Muscle of arm (tissue), 12 donors: ENCODE data around the gene OSBPL5. TPM values are rescaled to one million over a fixed set of nuclear protein-coding genes. Genes with fewer than 3 reads are reported as not detected.

Source experiments
- DNase-seq: peaks from one replicate; pipeline ENCODE4 v3.0.0-alpha.2; 2013
- polyA plus RNA-seq, 12 donors: library from polyadenylated mRNA; unstranded; fragments of 120-200 nt; gene quantifications; one replicate each; pipeline ENCODE4 v1.2.1, GENCODE V29; 2013; ENCODE audit not compliant: insufficient read length in 12 of 12

OSBPL5 gene
- polyA plus RNA-seq, 12 donors: 9.7 to 46.6 (median 13.4) TPM; not detected in 1

DNA sequence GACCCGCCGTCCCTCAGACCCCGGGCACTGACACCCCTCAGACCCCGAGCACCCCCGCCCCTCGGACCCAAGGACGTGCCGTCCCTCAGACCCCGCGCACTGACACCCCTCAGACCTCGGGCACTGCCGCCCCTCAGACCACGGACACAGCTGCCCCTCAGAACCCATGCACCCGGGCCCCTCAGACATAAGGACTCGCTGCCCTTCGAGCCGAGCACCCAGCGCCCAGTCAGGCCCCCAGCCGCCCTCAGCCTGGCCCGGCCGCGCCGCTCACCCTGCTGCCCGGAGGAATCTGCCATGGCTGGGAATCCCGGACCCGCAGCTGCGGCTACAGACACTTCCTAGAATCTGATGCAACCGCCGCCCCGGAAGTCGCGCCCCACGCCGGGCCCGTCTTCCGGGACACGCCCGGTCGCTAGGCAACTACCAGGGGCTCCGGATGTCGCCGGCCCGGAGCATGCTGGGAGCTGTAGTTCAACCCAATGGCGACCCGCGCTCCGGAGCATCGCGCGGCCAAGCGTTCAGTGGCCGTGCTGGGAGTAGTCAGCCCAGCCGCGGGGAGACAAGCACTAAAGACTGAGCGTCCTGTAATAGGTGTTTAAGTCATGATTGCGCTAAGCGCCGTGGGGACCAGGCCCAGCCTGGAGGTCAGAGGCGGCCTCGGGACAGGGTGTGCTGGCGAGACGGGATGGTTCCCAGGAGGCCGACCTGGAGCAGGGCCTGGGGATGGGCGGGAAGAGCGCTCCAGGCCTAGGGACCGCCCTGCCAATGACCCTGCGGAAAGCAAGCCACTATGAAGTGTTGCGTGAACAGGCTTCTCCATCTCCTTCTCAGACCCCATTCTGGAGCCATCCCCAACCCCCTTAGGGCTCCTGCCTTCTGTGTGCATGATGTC lies 107.8 kb downstream of the OSBPL5 start, which contains the start of gene CARS1:
Gene CARS1 (minus strand): TSS at position 355 of the 895 bp plus-strand sequence. CDS start 56 bp downstream, at position 299.
- DNase-seq: peak; percentile 95

DNA sequence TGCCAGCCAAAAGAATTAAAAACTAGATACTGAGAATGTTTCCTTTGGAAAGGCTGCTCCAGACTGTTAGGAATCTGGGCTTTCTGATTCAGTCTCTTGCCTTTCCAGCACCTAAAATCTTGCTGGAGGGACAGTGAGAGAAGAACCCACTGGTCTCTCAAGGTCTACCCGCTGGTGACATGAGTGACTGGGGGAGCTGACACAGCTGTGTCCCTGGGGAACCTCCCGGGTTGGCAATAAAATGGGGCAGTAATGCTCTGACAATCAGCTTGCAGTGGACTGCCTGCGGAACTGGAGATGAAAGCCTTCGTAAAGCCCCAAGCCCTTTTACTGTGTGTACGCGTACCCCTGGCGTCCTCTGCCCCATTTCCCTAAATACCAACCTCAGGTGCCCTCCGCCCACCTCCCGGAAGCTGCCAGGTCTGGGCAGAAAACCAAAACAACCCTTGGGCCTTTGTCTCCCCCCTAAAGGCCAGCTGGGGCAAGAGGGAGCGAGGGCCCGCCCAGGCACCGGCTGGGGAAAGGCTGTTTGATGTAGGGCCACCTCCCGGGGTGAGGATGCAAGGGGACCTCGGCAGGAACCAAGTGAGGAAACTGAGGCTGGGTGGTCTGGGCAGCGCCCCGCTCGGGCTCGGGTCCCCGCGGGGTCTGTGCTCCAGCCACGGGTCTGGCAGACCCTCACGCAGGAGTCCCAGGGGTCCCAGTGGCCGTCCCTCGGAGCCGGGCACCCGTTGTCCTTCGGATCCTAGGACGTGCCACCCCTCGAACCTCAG lies 108.6 kb downstream of the OSBPL5 start:
- DNase-seq: no peak

DNA sequence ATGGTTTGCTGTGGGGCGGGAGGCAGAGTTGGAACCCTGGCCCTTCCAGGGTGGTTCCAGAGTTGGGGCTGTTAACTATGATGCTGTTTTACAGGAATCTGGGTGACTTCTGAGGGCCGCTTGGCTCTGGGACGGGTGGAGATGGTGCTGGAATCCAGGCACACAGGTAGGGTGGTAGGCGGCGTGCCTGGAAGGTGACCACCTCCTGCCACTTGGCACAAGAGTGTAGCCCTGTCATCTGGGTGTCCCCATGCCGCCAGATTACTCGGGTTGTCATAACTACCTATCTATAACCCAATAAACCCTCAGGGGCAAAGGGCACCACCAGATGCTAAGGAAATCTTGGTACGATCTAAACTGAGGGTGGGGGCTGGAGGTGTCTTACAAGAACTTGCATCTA lies 109.2 kb downstream of the OSBPL5 start:
- no peak for DNase-seq

DNA sequence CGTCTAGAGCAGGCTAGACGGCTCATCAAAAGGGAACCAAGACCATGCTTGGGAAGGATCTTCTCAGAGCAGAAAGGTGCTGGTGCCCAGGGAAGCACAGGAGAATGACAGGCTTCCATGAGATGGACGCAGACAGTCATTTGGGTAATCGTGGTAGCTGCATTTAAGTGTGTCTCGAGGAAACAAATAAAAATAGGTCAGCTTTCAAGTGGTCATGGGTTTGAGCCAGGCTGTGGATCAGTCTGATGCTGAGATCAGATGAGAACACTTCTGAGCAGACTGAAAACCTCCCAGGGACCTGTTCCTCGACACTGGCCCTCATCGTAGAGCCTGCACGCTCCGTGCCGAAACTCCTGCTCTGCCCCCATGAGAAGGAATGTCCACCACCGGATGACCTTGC lies 112.5 kb downstream of the OSBPL5 start:
- DNase-seq: no peak

DNA sequence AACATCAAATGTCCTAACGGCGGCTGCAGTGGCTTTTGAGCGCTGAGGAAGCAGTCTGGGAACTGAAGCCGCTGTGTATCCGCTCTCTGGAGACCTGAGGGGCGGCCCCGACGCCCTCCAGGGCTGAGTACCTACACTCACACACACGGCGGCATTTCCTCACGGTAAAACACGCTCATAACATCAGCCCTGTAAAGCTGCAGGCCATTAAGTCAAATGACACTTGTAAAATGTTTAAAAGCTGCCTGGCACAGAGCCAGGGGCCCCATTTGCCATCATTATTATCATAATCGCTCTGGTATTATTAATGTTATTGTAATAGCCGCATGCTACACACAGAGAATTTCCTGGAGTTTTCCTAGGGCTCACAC lies 113.0 kb downstream of the OSBPL5 start:
- DNase-seq: no peak

DNA sequence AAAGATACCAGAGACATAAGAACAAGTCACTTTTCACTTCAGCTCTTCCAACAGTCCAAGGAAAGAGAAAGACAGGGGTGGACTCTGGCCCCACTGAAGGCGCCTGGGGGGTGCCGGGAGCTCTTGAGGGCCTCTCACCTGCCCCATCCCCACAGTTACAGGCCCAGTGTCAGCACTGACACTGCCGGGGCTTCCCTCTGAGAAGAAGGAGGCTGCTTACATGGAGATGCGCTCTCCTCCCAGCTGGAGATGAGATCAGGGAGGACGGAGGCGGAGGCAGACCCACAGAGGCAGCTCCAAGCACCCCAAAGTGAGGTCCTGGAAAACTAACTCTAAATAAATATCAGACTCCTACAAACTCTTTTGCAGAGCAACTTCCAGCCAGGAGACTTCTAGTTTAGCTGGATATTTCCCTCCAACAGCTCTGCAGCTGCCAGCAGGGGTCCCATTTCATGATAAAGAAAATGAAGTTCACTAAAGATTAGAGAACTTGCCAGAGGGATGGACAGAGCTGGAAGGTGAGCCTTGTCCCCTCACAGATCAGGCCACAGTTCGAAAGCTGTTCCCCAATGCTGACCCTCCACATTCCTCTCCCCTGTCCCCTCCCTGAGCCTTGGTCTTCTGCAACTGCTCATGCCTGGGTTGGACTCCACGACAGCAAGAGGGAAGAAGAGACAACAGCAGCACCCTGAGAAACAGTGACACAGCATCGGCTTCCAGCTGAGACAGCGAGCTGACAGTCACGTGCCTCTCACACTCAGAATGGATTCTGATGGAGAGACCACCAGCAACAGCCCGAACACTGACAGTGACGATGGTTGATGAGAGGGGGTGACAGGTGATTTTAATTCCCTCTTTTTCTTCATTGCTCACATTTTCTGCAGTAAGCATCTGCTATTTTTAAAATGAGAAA lies 113.7 kb downstream of the OSBPL5 start:
- no peak for DNase-seq

DNA sequence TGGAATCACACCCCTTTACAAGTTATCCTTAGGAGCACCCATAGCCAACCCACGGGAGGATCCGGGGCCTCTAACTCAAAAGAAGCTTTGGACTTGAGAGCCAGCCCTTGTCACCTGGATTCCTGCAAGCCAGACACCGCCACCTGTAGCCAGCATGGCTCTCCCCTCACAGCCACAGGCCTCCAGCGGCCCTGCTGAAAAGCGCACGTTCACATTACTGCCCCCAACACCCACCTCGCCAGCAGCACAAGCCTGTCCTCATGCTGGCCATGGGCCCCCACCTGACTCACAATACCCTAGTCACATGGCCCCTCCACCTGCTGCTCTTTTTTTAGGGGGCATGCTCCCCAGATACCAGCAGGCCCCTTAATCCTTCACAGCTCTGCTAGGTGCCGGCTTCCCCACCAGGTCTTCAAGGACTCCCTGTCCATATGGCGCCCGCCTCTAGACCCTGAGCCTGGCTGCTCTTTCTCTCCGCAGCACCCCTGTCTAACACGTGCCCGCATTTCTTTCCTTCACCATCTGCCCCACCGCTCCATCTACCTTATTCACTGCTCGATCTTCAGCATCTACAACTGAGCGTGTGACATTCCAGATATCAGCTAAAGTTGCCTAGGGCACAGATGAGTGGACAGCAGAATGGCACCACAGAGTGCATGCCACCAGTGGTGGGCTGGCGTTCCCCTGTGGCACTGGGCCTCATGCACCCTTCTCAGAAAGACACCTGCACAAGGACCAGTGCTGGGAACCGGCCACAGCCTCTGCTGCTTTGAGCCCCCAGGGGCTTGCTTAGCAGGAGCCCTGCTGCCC lies 114.5 kb downstream of the OSBPL5 start:
- DNase-seq: no peak

DNA sequence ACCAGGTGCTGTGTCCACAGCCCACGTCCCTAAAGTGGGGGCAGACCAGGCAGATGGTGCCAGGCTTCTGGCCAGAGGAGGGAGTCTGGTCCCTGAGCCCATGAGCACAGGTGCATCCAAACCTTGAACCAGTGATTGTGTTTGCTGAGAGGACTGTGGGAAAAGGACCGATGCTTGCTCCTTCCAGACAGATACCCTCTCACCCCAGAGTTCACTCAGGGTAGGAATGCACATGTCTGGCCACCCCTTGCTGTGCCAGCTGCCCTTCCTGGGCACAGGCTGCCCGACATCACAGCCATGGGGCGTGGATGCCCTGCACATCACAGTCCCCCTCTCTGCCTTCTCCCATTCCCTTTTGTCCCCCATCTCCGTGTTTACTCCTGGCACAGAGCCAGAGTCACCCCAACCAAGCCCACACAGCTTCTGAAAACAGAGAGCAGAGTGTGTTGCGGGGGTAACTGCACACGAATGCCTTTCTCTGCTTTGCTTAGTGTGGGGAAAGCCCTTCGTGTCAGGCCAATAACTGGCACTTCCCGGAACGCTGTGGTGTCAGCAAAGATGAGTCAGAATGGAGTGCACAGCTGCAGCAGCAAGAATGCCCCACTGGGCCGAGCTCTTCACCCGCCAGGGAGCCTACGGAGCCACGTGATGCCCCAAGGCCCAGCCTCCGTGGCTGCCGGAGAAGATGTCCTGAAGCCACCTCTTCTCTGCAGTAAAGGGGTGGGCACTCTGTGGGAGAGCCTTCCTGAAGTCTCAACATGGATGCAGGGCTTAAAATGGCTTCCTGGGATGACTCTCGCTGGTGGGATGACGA lies 115.5 kb downstream of the OSBPL5 start:
- DNase-seq: no peak

DNA sequence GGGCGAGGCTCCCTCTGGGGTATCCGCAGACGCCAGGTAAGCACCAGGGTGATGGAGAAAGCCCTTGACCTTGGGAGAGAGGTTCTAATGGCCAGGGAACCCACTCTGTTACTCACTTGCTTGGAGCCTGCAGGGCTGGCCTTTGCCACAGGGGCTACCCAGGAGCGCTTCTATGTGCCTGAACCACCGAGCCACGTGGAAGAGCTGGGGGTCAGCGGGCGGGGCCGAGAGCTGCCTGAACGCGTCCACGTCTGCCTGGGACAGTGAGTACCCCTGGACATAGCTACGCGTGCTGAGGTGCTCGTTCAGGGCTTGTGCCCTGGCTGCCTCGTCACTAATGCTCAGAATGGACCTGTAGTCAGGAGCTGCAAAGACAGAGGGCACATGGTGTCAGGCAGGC lies 117.5 kb downstream of the OSBPL5 start:
- no peak for DNase-seq

DNA sequence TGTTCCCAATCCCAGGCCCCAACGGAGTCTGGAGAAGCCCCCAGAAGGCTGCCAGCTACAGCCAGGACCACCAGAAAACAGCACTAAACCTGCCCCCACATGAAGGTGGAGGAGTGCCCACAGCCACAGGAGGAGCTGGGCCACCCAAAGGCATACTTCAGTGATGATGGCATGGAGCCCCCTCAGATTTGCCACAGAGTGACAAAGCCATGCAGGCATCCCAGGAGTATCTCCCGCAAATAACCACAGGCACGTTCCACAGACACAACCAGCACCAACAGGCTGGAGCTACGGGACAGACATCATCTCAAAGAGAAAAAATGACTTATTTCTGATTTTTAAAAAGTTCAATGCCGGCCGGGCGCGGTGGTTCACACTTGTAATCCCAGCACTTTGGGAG lies 118.5 kb downstream of the OSBPL5 start:
- no peak for DNase-seq

DNA sequence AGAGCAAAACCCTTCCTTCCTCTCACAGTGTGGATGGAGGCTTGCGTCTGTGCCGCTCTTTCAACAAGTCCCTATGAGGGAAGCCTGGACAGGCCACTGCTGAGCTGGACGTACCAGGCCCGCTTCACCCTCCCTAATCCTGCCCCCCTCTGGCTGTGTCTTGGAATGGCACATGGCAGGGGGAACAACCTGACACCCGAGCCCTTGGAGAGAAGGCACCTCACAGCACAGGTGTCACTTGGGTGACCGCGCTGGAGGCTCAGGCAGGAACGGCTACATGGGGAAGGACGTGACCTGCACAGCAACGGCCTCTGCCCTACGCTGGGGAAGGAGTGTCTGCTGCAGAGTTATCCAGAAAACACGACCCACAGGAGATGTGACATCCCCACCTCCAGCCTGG lies 118.9 kb downstream of the OSBPL5 start:
- no peak for DNase-seq

DNA sequence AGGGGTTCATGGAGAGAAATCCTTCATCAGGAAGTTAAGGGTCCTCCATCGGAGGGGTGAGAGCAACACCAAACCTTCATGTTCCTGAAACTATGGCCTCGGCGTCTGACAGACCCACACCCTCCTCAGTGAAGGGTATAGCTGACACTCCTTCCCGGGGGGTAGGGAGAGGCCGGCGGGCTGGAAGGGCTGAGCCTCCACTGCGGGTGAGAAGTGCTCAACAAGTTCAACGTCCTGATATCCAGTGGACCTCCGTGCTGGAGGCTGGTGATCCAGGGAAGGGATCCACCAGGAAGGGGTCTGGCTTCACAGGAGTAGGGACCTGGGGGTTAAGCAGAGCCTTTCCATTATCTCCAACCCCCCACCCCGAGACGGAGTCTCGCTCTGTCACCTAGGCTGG lies 120.2 kb downstream of the OSBPL5 start:
- DNase-seq: no peak

DNA sequence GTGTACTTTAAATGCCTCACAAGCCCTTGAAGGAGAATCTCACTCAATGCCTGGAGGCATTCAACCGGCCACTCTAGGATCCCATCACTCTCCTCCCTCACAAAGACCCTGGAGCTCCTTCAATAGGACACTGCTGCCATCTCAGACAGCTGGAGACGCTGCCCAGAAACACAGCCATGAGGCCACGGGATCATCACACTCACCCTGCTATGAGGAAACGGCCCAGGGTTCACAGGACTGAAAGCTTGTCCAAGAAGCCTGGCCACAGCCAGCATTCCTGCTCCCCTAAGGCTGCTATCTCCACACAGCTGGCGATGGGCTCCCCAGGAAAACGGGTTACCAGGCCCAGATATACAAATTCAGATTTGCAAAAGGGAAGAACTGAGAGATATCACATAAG lies 121.1 kb downstream of the OSBPL5 start:
- DNase-seq: no peak

DNA sequence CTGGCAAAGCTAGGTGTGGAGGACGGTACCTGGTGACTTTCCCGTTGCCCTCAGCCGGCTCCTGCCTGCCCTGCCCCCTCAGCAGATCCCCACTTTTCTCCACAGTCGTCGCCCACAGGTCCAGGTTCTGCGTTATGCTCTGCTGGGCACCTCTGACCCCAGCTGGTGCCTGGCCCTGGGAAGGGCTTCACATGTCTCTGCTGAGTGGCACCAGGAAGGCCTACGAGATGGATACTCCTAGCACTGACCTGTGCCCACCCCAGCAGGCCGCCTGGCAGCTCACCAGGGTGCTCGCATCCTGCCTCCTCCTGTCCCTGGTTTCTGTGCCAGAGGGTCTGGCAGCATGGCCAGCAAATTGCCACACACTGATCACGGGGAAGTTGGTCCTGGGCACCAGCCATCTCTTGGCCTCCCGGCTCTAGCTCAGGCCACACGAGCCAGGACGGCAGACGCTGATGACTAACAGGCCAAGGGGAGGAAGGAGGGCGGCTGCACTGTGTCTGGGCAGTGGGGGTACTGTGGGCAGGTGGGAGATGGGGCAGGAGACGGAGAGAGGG lies 121.7 kb downstream of the OSBPL5 start:
- no peak for DNase-seq

DNA sequence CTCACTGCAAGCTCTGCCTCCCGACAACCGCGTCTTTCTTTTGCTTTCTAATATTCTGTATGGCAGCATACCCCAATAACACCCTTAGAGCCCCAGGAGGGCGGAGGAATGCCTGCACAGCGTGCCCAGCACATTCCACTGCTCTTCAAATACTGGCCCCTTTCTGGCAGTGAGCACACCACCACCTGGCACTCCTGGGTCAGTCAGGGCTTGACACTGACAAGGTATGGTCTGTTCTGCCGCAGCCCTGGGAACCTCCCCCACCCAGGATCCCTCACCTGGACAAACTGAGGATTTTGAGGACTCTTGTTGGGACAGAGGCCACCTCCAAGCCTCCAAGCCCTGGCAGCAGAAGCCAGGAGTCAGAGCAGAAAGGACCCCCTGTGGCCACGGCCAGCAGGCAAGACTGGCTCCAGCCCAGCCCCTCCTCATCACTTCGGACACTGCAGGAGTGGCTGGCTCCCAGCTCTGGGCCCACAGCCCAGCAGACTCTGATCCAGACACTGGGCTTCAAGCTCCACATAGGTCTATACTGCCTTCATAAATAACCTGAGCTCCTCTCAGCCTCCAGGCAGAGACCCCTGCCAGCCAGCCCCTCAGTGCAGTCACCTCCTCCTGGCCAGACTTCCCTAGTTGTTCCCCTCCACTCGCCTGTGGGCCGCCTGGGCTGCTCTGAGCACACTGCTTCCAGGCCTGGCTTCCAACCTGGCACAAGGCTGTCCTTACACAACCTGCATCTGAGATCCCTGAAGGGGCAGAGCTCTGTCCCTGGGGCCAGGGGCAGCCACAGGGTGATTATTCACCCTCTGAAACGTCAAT lies 122.4 kb downstream of the OSBPL5 start:
- DNase-seq: no peak

DNA sequence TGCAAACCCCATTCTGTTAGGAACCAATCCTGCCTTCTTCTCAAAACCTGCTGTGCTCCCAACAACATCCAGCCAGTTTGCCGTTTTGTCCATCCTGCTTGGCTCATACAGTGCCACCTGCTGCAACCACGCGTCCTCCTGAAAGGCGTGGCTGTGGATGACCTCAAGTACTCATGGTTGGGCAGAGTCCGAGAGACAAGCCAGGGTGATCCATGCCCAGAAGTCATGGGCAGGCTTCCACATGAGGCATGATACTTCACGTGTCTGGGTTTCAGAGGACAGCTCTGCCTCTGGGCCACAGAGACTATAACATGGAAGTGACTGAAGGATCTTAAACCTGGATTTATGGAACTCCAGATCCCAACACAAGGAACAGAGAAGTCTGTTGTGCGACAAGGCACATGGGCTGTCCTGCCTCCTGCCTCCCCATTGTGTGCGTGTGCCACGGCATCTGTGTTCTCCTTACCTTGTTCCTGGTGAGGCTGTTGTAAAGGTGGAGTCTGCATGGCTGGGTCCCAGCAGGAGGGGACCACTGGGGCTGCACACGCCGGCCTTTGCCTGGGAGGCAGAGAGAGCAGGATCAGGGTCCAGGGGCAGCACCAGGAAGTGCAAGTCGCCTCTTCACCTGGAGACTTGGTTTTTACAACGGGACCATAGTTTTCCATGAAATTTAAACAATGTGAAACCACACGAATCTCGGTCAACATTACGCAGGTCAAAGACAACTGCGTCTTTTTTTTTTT lies 123.2 kb downstream of the OSBPL5 start:
- DNase-seq: no peak

DNA sequence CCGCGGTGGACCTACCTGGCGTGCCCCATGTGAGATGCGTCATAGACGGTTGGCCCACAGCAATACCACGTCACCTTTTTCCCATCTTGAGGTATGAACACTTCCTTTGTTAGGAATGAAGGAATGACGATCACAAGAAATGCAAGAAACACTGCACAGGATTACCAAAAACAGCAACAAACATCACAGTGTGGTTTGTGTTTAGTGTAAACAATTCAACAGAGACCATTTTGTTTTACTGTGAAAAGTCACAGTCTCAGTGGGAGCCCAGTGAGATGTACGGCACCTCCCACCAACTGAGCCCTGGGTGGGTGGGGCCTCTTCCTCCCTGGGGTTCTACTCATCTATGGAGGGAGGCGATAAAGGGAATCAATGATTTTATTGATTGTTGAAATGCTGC lies 124.2 kb downstream of the OSBPL5 start:
- DNase-seq: no peak

DNA sequence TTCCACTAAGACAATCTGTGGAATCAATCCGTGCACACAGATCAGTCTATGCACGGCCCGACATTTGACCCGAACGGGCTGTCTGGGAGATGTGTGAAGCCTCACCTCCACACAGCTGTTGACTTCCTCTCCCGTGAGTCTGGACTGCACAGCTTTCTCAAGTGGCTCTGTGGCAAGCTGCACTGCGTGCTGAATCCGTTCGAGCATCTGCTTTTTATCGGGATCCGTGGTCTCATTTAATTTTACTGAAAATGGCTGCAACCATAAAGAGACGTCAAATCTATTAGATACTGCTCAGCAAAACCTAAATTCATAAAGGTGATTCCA lies 127.2 kb downstream of the OSBPL5 start:
- no peak for DNase-seq
